Mucosa of stomach (tissue), 1 donor: ENCODE measurements around the gene CLIP2.
"Not testable (repeated sequence)": the region's sequence is repeated elsewhere in the genome, so short reads cannot be mapped to it uniquely, and the experiment has no call there.

ENCODE experiments used
- H3K27me3 ChIP-seq: one replicate; pipeline ENCODE4 v1.7.0; 2013; ENCODE audit warnings: mild to moderate bottlenecking, low read length; ENCODE audit not compliant: control insufficient read depth, insufficient read depth
- H3K36me3 ChIP-seq: one replicate; pipeline ENCODE4 v1.7.0; 2013; ENCODE audit warnings: low read length; ENCODE audit not compliant: control insufficient read depth, insufficient read depth
- H3K4me1 ChIP-seq: one replicate; pipeline ENCODE4 v1.7.0; 2013; ENCODE audit warnings: mild to moderate bottlenecking, low read length; ENCODE audit not compliant: control insufficient read depth, insufficient read depth
- H3K4me3 ChIP-seq: one replicate; pipeline ENCODE4 v1.7.0; 2013; ENCODE audit warnings: low read length
- H3K9ac ChIP-seq: one replicate; pipeline ENCODE4 v1.7.0; 2013; ENCODE audit warnings: mild to moderate bottlenecking, low read length, moderate library complexity
- H3K9me3 ChIP-seq: one replicate; pipeline ENCODE4 v1.7.0; 2013; ENCODE audit warnings: mild to moderate bottlenecking, low read length, moderate library complexity; ENCODE audit not compliant: control insufficient read depth
- donor health status: Pancreatic carcinoma.

CLIP2 gene

DNA sequence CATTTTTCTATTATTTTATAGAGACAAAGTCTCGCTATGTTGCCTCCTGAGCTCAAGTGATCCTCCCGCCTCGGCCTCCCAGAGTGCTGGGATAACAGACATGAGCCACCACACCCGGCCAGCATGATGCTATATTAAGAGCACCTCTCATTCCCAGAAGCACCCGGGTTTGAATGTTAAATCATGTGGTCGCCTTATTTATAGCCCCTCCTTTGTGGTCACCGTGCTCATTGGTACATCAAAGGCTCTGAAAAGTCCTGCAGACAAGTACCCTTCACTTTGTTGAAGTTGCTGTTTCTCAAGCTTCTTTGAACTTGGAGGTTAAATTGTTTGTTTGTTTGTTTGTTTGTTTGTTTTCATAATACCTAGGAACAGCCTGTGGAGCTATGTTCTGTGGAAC lies 40.0 kb downstream of the CLIP2 start:
- Histone ChIP-seq H3K9ac (no peak overlapping the region), H3K9me3 (no peaks in the 10 kb centered on the region), H3K27me3 (no peaks in the 10 kb centered on the region), H3K4me3 (no peak overlapping the region), H3K4me1 (peaks cover 14% of the 10 kb centered on the region), H3K36me3 (peaks cover 4% of the 10 kb centered on the region)

DNA sequence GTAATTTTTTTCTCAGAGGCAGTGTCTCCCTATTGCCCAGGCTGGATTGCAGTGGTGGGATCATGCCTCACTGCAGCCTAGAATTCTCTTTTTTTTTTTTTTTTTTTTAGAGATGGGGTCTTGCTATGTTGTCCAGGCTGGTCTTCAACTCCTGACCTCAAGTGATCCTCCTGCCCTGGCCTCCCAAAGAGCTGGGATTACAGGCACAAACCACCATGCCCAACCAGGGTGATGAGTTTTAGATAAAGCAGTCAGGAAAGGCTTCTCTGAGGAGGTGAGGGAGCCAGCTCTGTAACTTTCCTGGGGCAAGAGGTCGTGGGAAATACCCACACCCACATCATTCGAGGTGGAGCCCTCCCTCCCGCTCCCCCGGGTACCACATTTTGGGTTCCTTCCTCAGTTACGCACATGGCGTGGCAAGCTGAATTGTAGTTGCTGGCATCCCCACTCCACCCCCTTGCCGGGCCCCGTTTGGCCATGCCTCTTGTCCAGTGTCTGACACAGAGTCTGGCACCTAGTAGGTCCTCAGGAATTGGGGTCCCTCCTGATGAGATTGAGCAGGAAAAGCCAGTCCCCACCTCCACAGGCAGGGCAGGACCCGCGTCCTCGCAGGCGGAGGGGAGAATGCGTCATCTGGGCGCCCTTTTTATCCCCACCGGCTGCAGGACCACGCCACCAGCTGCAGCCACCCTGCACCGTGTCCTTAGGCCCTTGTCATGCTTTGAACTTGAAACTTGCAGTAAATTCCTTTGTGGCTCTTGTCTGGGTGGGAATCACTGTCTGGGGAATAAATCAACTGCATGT lies 43.4 kb downstream of the CLIP2 start:
- Histone ChIP-seq H3K4me1 (no peaks in the 10 kb centered on the region), H3K27me3 (no peaks in the 10 kb centered on the region), H3K4me3 (no peak overlapping the region), H3K9me3 (no peaks in the 10 kb centered on the region), H3K9ac (no peak overlapping the region), H3K36me3 (peaks cover 8% of the 10 kb centered on the region)

DNA sequence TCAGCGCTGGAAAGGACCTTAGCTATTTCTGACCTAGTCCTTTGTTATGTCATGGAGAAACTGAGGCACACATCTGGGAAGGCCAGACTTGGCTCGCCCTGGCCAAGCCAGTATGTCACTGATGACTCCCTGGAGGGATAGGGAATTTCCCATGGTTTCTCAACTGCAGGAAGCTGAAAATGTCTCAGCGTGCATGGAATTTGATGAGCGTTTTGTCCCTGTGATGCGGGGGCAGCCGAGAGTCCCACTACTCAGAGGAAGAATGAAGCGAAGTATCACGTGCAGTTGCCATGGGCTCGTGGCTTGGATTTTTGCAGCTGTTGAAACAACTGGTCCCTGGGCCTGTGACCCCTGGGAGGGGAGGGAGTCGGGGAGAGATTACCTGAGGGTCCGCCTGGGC lies 44.8 kb downstream of the CLIP2 start:
- Histone ChIP-seq H3K4me3 (no peak overlapping the region), H3K4me1 (no peaks in the 10 kb centered on the region), H3K36me3 (peaks cover 8% of the 10 kb centered on the region), H3K9me3 (no peaks in the 10 kb centered on the region), H3K9ac (no peak overlapping the region), H3K27me3 (no peaks in the 10 kb centered on the region)

DNA sequence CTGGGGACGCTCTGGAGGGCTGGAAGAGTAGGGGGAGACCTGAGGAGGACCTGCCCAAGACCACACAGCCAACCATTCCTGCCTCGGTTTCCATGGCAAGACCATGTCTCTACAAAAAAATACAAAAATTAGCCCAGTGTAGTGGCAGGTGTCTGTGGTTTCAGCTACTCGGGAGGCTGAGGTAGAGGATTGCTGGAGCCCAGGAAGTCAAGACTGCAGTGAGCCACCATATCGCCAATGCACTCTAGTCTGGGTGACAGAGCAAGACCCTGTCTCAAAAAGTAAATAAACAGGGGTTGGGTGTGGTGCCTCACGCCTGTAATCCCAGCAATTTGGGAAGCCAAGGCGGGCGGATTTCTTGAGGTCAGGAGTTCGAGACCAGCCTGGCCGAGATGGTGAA lies 48.7 kb downstream of the CLIP2 start:
- Histone ChIP-seq H3K9ac (no peak overlapping the region), H3K4me1 (no peaks in the 10 kb centered on the region), H3K4me3 (no peak overlapping the region), H3K27me3 (no peaks in the 10 kb centered on the region), H3K9me3 (no peaks in the 10 kb centered on the region), H3K36me3 (peaks cover 8% of the 10 kb centered on the region)

DNA sequence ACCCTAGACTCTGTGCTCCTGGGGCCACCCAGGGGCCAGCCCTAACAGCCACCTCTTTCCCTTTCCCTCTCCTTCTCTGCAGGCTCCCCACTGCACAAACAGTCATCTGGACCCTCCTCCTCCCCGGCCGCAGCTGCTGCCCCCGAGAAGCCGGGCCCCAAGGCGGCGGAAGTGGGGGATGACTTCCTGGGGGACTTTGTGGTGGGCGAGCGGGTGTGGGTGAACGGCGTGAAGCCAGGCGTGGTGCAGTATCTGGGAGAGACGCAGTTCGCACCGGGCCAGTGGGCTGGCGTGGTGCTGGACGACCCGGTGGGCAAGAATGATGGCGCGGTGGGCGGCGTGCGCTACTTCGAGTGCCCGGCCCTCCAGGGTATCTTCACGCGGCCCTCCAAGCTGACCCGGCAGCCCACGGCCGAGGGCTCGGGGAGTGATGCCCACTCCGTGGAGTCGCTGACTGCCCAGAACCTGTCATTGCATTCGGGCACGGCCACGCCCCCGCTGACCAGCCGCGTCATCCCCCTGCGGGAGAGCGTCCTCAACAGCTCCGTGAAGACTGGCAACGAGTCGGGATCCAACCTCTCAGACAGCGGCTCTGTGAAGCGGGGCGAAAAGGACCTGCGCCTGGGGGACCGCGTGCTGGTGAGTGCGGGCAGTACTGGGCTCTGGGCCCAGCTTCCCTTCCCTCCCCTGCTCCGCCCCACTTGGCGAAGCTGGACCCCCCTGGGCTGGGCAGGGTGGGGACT lies 49.3 kb downstream of the CLIP2 start:
- no peak overlapping the region for H3K9ac ChIP-seq
- peaks cover 8% of the 10 kb centered on the region for H3K36me3 ChIP-seq
- H3K4me3 ChIP-seq, result no peak overlapping the region
- no peaks in the 10 kb centered on the region for H3K4me1 ChIP-seq
- no peaks in the 10 kb centered on the region for H3K9me3 ChIP-seq
- no peaks in the 10 kb centered on the region for H3K27me3 ChIP-seq

DNA sequence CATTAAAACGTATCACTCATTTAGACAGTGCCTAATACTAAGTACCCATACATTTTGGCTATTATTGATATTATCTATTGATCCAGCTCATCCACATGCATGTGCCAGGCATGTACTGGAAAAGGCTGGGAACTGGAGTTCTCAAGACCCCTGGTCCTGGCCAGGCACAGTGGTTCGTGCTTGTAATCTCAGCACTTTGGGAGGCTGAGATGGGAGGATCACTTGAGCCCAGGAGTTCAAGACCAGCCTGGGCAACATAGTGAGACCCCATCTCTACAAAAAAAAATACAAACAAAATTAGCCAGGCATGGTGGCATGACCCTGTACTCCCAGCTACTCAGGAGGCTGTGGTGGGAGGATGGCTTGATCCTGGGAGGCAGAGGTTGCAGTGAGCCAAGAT lies 50.4 kb downstream of the CLIP2 start:
- not testable (repeated sequence) for H3K4me3 ChIP-seq, H3K27me3 ChIP-seq, H3K36me3 ChIP-seq, H3K4me1 ChIP-seq, H3K9ac ChIP-seq, H3K9me3 ChIP-seq

DNA sequence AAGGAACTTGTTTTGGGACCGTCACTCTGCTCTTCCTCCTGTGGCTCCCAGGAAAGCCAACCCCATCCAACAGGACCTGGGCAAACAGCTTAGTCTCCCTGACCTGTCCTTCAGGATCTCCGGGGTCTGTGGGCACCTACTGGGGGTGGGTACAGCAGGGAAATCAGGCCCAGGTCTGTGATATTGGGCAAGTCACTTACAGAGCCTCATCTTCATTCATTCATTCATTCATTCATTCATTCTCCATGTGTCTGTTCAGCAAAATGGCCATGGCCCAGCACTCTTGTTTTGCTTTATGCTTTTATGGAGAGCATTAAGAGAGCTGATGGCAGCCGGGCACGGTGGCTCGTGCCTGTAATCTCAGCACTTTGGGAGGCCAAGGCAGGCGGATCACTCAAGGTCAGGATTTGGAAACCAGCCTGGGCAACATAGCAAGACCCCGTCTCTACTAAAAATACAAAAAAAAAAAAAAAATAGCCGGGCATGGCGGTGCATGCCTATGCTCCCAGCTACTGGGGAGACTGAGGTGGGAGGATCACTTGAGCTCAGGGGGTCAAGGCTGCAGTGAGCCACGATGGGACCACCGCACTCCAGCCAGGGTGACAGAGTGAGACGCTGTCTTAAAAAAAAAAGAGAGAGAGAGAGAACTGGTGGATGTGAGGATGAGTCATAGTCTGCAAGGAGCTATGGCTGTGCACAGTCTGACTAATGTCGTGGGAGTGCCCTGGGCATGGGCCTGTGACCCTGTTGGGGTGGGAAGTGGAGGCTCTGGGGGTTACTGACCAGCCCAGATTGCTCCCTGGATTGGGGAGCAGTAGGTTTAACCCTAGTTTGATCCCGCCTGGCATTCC lies 54.3 kb downstream of the CLIP2 start:
- Histone ChIP-seq H3K9me3 (no peaks in the 10 kb centered on the region), H3K9ac (no peak overlapping the region), H3K4me3 (no peak overlapping the region), H3K27me3 (no peaks in the 10 kb centered on the region), H3K36me3 (no peaks in the 10 kb centered on the region), H3K4me1 (no peaks in the 10 kb centered on the region)

DNA sequence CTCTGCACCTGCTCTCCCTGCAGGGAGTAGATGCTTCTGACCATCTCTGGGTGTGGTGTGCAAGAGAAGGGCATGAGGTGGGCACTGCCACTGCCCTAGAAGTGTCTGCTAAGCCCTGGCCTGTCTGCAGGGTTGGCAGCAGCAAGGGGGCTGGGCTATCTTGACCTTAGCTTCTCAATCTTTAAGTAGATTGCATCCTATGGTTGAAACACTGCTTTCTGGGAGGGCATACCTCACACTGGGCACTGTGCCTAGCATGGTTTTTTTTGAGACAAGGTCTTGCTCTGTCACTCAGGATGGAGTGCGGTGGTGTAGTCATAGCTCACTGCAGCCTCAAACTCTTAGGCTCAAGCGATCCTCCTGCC lies 54.9 kb downstream of the CLIP2 start:
- no peaks in the 10 kb centered on the region for H3K9me3 ChIP-seq
- no peak overlapping the region for H3K4me3 ChIP-seq
- no peaks in the 10 kb centered on the region for H3K36me3 ChIP-seq
- H3K27me3 ChIP-seq, result no peaks in the 10 kb centered on the region
- H3K9ac ChIP-seq, result no peak overlapping the region
- no peaks in the 10 kb centered on the region for H3K4me1 ChIP-seq

DNA sequence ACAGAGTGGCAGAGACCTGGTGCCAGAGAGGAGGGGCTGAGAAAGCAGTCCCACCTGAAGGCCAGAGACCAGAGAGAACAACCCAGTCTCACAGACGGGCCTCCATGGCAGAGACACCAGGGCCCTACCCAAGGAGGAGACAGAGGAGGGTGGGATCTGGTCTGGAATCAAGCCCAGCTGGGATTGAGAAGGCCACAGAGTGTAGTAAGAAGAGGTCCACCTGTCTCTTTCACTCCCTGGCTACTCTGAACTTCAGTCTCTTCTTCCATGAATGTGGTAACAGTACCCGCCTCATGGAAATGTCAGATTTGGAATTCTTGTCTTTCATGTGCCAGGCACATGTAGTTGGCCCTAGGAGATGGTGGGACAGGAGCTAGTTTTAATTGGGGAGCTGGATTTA lies 55.6 kb downstream of the CLIP2 start:
- H3K9me3 ChIP-seq, result no peaks in the 10 kb centered on the region
- H3K9ac ChIP-seq, result no peak overlapping the region
- H3K4me3 ChIP-seq, result no peak overlapping the region
- no peaks in the 10 kb centered on the region for H3K4me1 ChIP-seq
- no peaks in the 10 kb centered on the region for H3K27me3 ChIP-seq
- no peaks in the 10 kb centered on the region for H3K36me3 ChIP-seq

DNA sequence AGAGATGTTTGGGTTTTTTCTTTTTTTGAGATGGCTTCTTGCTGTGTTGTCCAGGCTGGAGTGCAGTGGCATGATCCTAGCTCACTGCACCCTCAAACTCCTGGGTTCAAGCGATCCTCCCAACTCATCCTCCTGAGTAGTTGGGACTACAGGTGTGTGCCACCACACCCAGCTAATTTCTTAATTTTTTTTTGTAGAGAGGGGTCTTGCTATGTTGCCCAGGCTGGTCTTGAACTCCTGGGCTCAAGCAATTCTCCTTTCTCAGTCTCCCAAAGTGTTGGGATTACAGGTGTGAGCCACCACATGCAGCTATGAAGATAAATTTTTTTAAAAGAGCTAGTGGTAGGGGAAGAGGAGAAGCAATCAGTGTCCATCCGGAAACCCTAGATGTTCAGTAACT lies 56.8 kb downstream of the CLIP2 start:
- Histone ChIP-seq H3K9ac (no peak overlapping the region), H3K36me3 (no peaks in the 10 kb centered on the region), H3K4me3 (no peak overlapping the region), H3K9me3 (no peaks in the 10 kb centered on the region), H3K27me3 (no peaks in the 10 kb centered on the region), H3K4me1 (no peaks in the 10 kb centered on the region)

DNA sequence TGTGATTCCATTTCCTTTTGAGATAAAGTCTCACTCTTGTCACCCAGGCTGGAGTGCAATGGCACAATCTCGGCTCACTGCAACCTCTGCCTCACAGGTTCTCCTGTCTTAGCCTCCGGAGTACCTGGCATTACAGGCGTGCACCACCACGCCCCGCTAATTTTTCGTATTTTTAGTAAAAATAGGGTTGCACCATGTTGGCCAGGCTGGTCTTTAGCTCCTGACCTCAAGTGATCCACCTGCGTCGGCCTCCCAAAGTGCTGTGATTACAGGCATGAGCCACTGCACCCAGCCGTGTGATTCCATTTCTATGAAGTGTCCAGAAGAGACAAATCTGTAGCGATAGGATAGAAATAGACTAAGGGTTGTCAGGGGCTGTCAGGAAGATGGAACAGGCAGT lies 60.4 kb downstream of the CLIP2 start:
- no peaks in the 10 kb centered on the region for H3K4me1 ChIP-seq
- H3K9me3 ChIP-seq, result no peaks in the 10 kb centered on the region
- no peaks in the 10 kb centered on the region for H3K36me3 ChIP-seq
- H3K4me3 ChIP-seq, result no peak overlapping the region
- H3K27me3 ChIP-seq, result no peaks in the 10 kb centered on the region
- no peak overlapping the region for H3K9ac ChIP-seq

DNA sequence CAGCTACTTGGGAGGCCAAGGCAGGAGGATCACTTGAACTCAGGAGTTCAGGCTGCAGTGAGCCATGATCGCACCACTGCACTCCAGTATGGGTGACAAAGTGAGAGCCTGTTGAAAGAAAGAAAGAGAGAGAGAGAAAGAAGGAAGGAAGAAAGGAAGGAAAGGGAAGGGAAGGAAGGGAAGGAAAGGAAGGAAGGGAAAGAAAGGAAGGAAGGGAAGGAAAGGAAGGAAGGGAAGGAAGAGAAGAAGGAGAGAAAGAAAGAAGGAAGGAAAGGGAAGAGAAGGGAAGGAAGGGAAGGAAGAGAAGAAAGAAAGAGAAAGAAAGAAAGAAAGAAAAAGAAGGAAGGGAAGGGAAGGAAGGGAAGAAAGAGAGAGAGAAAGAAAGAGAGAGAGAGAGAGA lies 61.5 kb downstream of the CLIP2 start:
- H3K4me1 ChIP-seq, result no peaks in the 10 kb centered on the region
- H3K27me3 ChIP-seq, result no peaks in the 10 kb centered on the region
- H3K4me3 ChIP-seq, result no peak overlapping the region
- no peaks in the 10 kb centered on the region for H3K9me3 ChIP-seq
- no peak overlapping the region for H3K9ac ChIP-seq
- no peaks in the 10 kb centered on the region for H3K36me3 ChIP-seq
